Neuronal stem cell (in vitro differentiated cells): ENCODE results near the gene SEPTIN12.

ENCODE experiments used
- DNase-seq: peaks from one replicate; pipeline ENCODE4 v3.0.0-alpha.2; 2013; ENCODE audit warnings: low spot score
- H2AFZ ChIP-seq: one replicate; pipeline ENCODE4 v1.6.1; 2013; ENCODE audit warnings: mild to moderate bottlenecking, low read length, inconsistent platforms
- H2AK5ac ChIP-seq: 2 replicates; pipeline ENCODE4 v1.6.1; 2013; ENCODE audit warnings: low read depth, mild to moderate bottlenecking, inconsistent platforms, low read length, moderate library complexity, mixed read lengths
- H2BK120ac ChIP-seq: 2 replicates; pipeline ENCODE4 v1.6.1; 2013; ENCODE audit warnings: low read depth, mild to moderate bottlenecking, inconsistent platforms, low read length, moderate library complexity, mixed read lengths
- H2BK12ac ChIP-seq: one replicate; pipeline ENCODE4 v1.6.1; 2013; ENCODE audit warnings: low read length, inconsistent platforms
- H2BK15ac ChIP-seq: 2 replicates; pipeline ENCODE4 v1.6.1; 2013; ENCODE audit warnings: mild to moderate bottlenecking, low read length, inconsistent platforms, mixed read lengths
- H2BK5ac ChIP-seq: one replicate; pipeline ENCODE4 v1.6.1; 2013; ENCODE audit warnings: inconsistent platforms, mild to moderate bottlenecking, low read length, moderate library complexity
- H3K14ac ChIP-seq: one replicate; pipeline ENCODE4 v1.6.1; 2013; ENCODE audit warnings: low read length, inconsistent platforms
- H3K18ac ChIP-seq: 2 replicates; pipeline ENCODE4 v1.6.1; 2013; ENCODE audit warnings: low read length, inconsistent platforms
- H3K23ac ChIP-seq: 2 replicates; pipeline ENCODE4 v1.6.1; 2013; ENCODE audit warnings: low read depth, mild to moderate bottlenecking, mixed read lengths, low read length, inconsistent platforms; ENCODE audit not compliant: poor library complexity
- H3K27ac ChIP-seq: replicated peaks from 3 replicates; pipeline ENCODE4 v1.5.1; 2013; ENCODE audit warnings: low read length, inconsistent platforms
- H3K27me3 ChIP-seq, 3 experiments: 2 replicates each; pipeline ENCODE4 v1.6.1; 2013; ENCODE audit warnings: low read length in 3 of 3, mild to moderate bottlenecking in 2 of 3, inconsistent platforms in 1 of 3, low read depth in 1 of 3, mixed read lengths in 1 of 3, moderate library complexity in 1 of 3; ENCODE audit not compliant: control insufficient read depth in 3 of 3, insufficient read depth in 3 of 3
- H3K36me3 ChIP-seq, 2 donors: replicated peaks in 1 of 2; 2 replicates each; pipeline ENCODE4 v1.6.1; 2013; ENCODE audit warnings: low read length in 2 of 2; ENCODE audit not compliant: control insufficient read depth in 2 of 2, insufficient read depth in 2 of 2
- H3K4ac ChIP-seq: 2 replicates; pipeline ENCODE4 v1.6.1; 2013; ENCODE audit warnings: inconsistent platforms, mild to moderate bottlenecking, low read length, moderate library complexity
- H3K4me1 ChIP-seq, 2 donors: 1 replicate in 1 of 2; 2 replicates in 1 of 2; pipeline ENCODE4 v1.6.1; 2013; ENCODE audit warnings: low read length in 2 of 2, low read depth in 1 of 2; ENCODE audit not compliant: control insufficient read depth in 2 of 2, insufficient read depth in 1 of 2
- H3K4me2 ChIP-seq: one replicate; pipeline ENCODE4 v1.6.1; 2013; ENCODE audit warnings: mild to moderate bottlenecking, low read length, inconsistent platforms; ENCODE audit not compliant: insufficient read depth, poor library complexity, severe bottlenecking
- H3K4me3 ChIP-seq, 2 donors: 2 replicates each; pipeline ENCODE4 v1.5.1; 2013; ENCODE audit warnings: low read length in 2 of 2, mild to moderate bottlenecking in 2 of 2, inconsistent platforms in 1 of 2, moderate library complexity in 1 of 2
- H3K79me1 ChIP-seq: one replicate; pipeline ENCODE4 v1.6.1; 2013; ENCODE audit warnings: low read depth, mild to moderate bottlenecking, inconsistent platforms, low read length, moderate library complexity
- H3K9ac ChIP-seq: one replicate; pipeline ENCODE4 v1.6.1; 2013; ENCODE audit warnings: mild to moderate bottlenecking, low read depth, low read length, inconsistent platforms; ENCODE audit not compliant: poor library complexity
- H3K9me3 ChIP-seq, 2 donors: replicated peaks in 1 of 2; 2 replicates each; pipeline versions ENCODE3 to v1.6.1; 2013; ENCODE audit warnings: low read length in 2 of 2, mild to moderate bottlenecking in 2 of 2, inconsistent platforms in 1 of 2, low read depth in 1 of 2, mixed read lengths in 1 of 2, moderate library complexity in 1 of 2; ENCODE audit not compliant: control insufficient read depth in 2 of 2, insufficient read depth in 1 of 2
- H4K8ac ChIP-seq: one replicate; pipeline ENCODE4 v1.6.1; 2013; ENCODE audit warnings: low read depth, mild to moderate bottlenecking, inconsistent platforms, low read length, moderate library complexity
- H4K91ac ChIP-seq: one replicate; pipeline ENCODE4 v1.6.1; 2013; ENCODE audit warnings: low read length, low read depth, mild to moderate bottlenecking, inconsistent platforms; ENCODE audit not compliant: poor library complexity
- WGBS, 2 donors: extraction: QIAGEN DNeasy Blood & Tissue Kit; methylation state at CpG; one replicate each; pipeline ENCODE4 v1.1.7; 2013; ENCODE audit warnings: missing lambda C conversion rate in 2 of 2, mixed read lengths in 1 of 2; ENCODE audit not compliant: insufficient read length in 2 of 2, insufficient replicate concordance in 1 of 2; ENCODE audit errors: extremely low coverage in 2 of 2; 5-methylcytosine and 5-hydroxymethylcytosine counted together

Gene SEPTIN12

GRCh38 chr16:4746991-4747574 lies 41.1 kb downstream of the SEPTIN12 start:
- H2BK5ac ChIP-seq = no peak overlapping the region
- no peak overlapping the region for H3K4ac ChIP-seq
- H2BK15ac ChIP-seq = no peak overlapping the region
- H3K4me2 ChIP-seq = no peak overlapping the region
- H3K27me3 ChIP-seq = no peaks in the 10 kb centered on the region
- H4K91ac ChIP-seq = no peak overlapping the region
- DNase-seq = no peak
- H4K8ac ChIP-seq = no peak overlapping the region
- H3K9me3 ChIP-seq = no peaks in the 10 kb centered on the region
- no CpG with 5 or more reads among the region's 15 CpGs for WGBS, 2 donors
- H3K27ac ChIP-seq = peak overlapping the region; percentile 22
- H3K14ac ChIP-seq = no peak overlapping the region
- H3K4me1 ChIP-seq = peaks cover 0 to 7% of the 10 kb centered on the region in 2 donors
- no peaks in the 10 kb centered on the region for H3K79me1 ChIP-seq
- H2AFZ ChIP-seq = no peak overlapping the region
- H3K4me3 ChIP-seq = no peak overlapping the region
- peak overlapping the region; percentile 87 for H3K23ac ChIP-seq
- H3K9ac ChIP-seq = peak overlapping the region; percentile 80
- H2BK120ac ChIP-seq = no peak overlapping the region
- peak overlapping the region; percentile 19 for H2BK12ac ChIP-seq
- peak overlapping the region; percentile 78 for H2AK5ac ChIP-seq
- H3K18ac ChIP-seq = no peak overlapping the region
- H3K36me3 ChIP-seq = peaks cover 11 to 19% of the 10 kb centered on the region in 2 donors

GRCh38 chr16:4746215-4746614 lies 41.9 kb downstream of the SEPTIN12 start:
- H4K91ac ChIP-seq = no peak overlapping the region
- no peaks in the 10 kb centered on the region for H3K27me3 ChIP-seq
- no peak overlapping the region for H3K4me3 ChIP-seq
- no peak overlapping the region for H3K4me2 ChIP-seq
- H2AK5ac ChIP-seq = no peak overlapping the region
- H2BK15ac ChIP-seq = no peak overlapping the region
- no peak overlapping the region for H2BK120ac ChIP-seq
- H3K27ac ChIP-seq = no peak overlapping the region
- peaks cover 0 to 7% of the 10 kb centered on the region in 2 donors for H3K4me1 ChIP-seq
- no peak overlapping the region for H3K23ac ChIP-seq
- H4K8ac ChIP-seq = no peak overlapping the region
- H2BK5ac ChIP-seq = no peak overlapping the region
- H2BK12ac ChIP-seq = no peak overlapping the region
- H2AFZ ChIP-seq = no peak overlapping the region
- no peaks in the 10 kb centered on the region for H3K9me3 ChIP-seq
- no peaks in the 10 kb centered on the region for H3K79me1 ChIP-seq
- H3K18ac ChIP-seq = no peak overlapping the region
- no peak overlapping the region for H3K4ac ChIP-seq
- DNase-seq = no peak
- peaks cover 7 to 11% of the 10 kb centered on the region in 2 donors for H3K36me3 ChIP-seq
- no peak overlapping the region for H3K9ac ChIP-seq
- WGBS, 2 donors = no CpG with 5 or more reads among the region's 8 CpGs
- H3K14ac ChIP-seq = no peak overlapping the region

DNA sequence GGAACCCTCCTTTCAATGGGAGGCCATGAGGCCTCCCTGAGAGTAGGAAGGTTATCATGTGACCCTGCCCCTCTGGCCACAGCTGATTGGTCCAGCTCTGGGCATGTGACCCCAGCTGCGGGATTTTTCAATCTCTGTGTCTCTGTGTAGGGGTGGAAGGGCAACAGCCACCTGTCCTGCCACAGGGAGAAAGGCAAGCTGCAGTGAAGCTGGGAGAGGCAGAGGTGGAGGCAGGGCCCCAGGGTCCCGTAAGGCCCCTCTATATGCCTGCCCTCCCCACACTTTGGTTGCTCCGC lies 42.9 kb downstream of the SEPTIN12 start:
- H2BK15ac ChIP-seq = no peak overlapping the region
- no peak overlapping the region for H2BK5ac ChIP-seq
- no peak overlapping the region for H2BK12ac ChIP-seq
- no peak overlapping the region for H2BK120ac ChIP-seq
- no peak overlapping the region for H4K8ac ChIP-seq
- no CpG with 5 or more reads among the region's 3 CpGs for WGBS, 2 donors
- H3K4me1 ChIP-seq = peaks cover 0 to 7% of the 10 kb centered on the region in 2 donors
- H2AK5ac ChIP-seq = no peak overlapping the region
- no peak overlapping the region for H3K4ac ChIP-seq
- H3K79me1 ChIP-seq = no peaks in the 10 kb centered on the region
- no peaks in the 10 kb centered on the region for H3K9me3 ChIP-seq
- H3K14ac ChIP-seq = no peak overlapping the region
- no peak overlapping the region for H3K27ac ChIP-seq
- DNase-seq = no peak
- H4K91ac ChIP-seq = no peak overlapping the region
- no peak overlapping the region for H3K23ac ChIP-seq
- H2AFZ ChIP-seq = peak overlapping the region; percentile 11
- no peak overlapping the region for H3K4me3 ChIP-seq
- peaks cover 3 to 4% of the 10 kb centered on the region in 2 donors for H3K36me3 ChIP-seq
- H3K9ac ChIP-seq = no peak overlapping the region
- H3K27me3 ChIP-seq = no peaks in the 10 kb centered on the region
- H3K4me2 ChIP-seq = no peak overlapping the region
- H3K18ac ChIP-seq = no peak overlapping the region

DNA sequence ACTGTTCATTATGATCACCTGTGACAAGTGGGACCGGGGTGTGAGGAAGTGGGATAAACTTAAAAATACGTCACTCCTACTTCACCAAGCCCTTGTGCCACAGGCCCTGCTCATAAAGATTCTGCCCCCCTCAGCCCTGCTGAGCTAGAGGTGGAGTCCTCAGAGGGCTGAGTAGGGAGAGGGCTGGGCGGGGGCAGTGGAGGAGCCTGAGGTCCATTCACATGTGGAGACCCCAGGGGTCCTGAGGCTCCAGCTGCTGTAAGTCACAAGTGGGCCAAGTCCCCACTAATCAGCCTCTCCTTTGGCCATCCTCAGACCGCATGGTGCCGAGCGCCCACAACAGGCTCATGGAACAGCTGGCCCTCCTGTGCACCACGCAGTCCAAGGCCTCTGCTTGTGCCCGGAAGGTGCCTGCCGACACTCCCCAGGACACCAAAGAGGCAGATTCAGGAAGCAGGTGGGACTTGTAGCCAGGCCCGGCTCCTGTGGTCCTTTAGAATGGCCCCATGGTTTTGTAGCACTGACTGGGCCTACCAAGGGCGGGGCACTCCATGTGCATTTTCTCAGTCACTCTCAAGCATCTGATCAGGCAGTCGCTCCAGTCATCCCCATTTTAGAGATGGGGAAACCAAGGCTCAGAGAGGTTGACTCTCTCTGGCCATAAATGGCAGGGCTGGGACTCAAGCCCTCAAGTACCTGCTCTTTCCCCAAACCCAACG lies 43.4 kb downstream of the SEPTIN12 start:
- Histone ChIP-seq H3K9ac (peak overlapping the region; percentile 15), H3K4me1 (peaks cover 0 to 7% of the 10 kb centered on the region in 2 donors), H3K23ac (no peak overlapping the region), H3K4me3 (peak overlapping the region in 1 of 2 donors; percentile 13), H3K4ac (no peak overlapping the region), H3K4me2 (no peak overlapping the region), H3K79me1 (no peaks in the 10 kb centered on the region), H2BK120ac (no peak overlapping the region), H2AFZ (peak overlapping the region; percentile 11), H2BK12ac (no peak overlapping the region), H3K27ac (no peak overlapping the region), H3K27me3 (no peaks in the 10 kb centered on the region), H3K36me3 (no peaks in the 10 kb centered on the region), H2BK15ac (no peak overlapping the region), H3K9me3 (no peaks in the 10 kb centered on the region), H2BK5ac (no peak overlapping the region), H4K8ac (no peak overlapping the region), H4K91ac (no peak overlapping the region), H3K14ac (no peak overlapping the region), H2AK5ac (peak overlapping the region; percentile 44), H3K18ac (no peak overlapping the region)
- WGBS, 2 donors = no CpG with 5 or more reads among the region's 13 CpGs
- DNase-seq = no peak
